GM23248 (cell line): ENCODE results near the gene OXA1L. TPM values are rescaled to one million over a fixed set of nuclear protein-coding genes. Genes with fewer than 3 reads are reported as not detected.
A peak's percentile ranks its signal among the peaks of the same experiment; 100 is the strongest.
"Not testable (repeated sequence)": the region's sequence is repeated elsewhere in the genome, so short reads cannot be mapped to it uniquely, and the experiment has no call there.

Experiments
- DNase-seq: peaks from one replicate; pipeline ENCODE4 v3.0.0-alpha.2; 2015
- H2AFZ ChIP-seq: fragments of 200-600 bp; sonication (generic); 2 replicates; pipeline ENCODE4 v1.6.1; 2016; ENCODE audit warnings: antibody characterized with exemption
- H3F3A ChIP-seq: fragments of 200-600 bp; sonication (generic); 2 replicates; pipeline ENCODE4 v1.6.1; 2016; ENCODE audit warnings: mild to moderate bottlenecking, antibody characterized with exemption, mixed run types; ENCODE audit not compliant: insufficient read depth
- H3K27ac ChIP-seq: fragments of 200-600 bp; sonication (generic); 2 replicates; pipeline ENCODE4 v1.5.1; 2016; ENCODE audit warnings: mild to moderate bottlenecking
- H3K27me3 ChIP-seq: fragments of 200-600 bp; sonication (generic); replicated peaks from 2 replicates; pipeline ENCODE4 v1.6.1; 2016; ENCODE audit warnings: mild to moderate bottlenecking; ENCODE audit not compliant: insufficient read depth
- H3K36me3 ChIP-seq: fragments of 200-600 bp; sonication (generic); 2 replicates; pipeline ENCODE4 v1.6.1; 2016; ENCODE audit warnings: low read depth, mild to moderate bottlenecking
- H3K4me1 ChIP-seq: fragments of 200-600 bp; sonication (generic); 2 replicates; pipeline ENCODE4 v1.6.1; 2016; ENCODE audit warnings: mild to moderate bottlenecking; ENCODE audit not compliant: insufficient read depth
- H3K4me2 ChIP-seq: fragments of 200-600 bp; sonication (generic); one replicate; pipeline ENCODE4 v1.6.1; 2016; ENCODE audit warnings: mild to moderate bottlenecking; ENCODE audit not compliant: unreplicated experiment
- H3K4me3 ChIP-seq: fragments of 200-600 bp; sonication (generic); 2 replicates; pipeline ENCODE4 v1.5.1; 2016; ENCODE audit warnings: mild to moderate bottlenecking
- H3K79me2 ChIP-seq: fragments of 200-600 bp; sonication (generic); 2 replicates; pipeline ENCODE4 v1.6.1; 2016; ENCODE audit warnings: mild to moderate bottlenecking; ENCODE audit not compliant: insufficient read depth
- H3K9ac ChIP-seq: fragments of 200-600 bp; sonication (generic); 2 replicates; pipeline ENCODE4 v1.6.1; 2016; ENCODE audit warnings: mild to moderate bottlenecking
- H3K9me2 ChIP-seq: fragments of 200-600 bp; sonication (generic); 2 replicates; pipeline ENCODE4 v1.6.1; 2016; ENCODE audit warnings: mixed run types, mild to moderate bottlenecking, moderate library complexity; ENCODE audit not compliant: insufficient read depth
- H3K9me3 ChIP-seq: fragments of 200-600 bp; sonication (generic); one replicate; pipeline ENCODE4 v1.6.1; 2017; ENCODE audit warnings: low read depth
- H4K20me1 ChIP-seq: fragments of 200-600 bp; sonication (generic); 2 replicates; pipeline ENCODE4 v1.6.0; 2016; ENCODE audit not compliant: insufficient read depth
- EZH2 ChIP-seq: fragments of 200-600 bp; sonication (generic); IDR thresholded peaks from 2 replicates; pipeline ENCODE4 v1.6.1; 2018; ENCODE audit warnings: antibody characterized with exemption, mild to moderate bottlenecking; ENCODE audit not compliant: insufficient read depth, poor library complexity, severe bottlenecking
- EZH2phosphoT487 ChIP-seq: fragments of 200-600 bp; sonication (generic); IDR thresholded peaks from 2 replicates; pipeline ENCODE4 v1.6.1; 2018; ENCODE audit warnings: antibody characterized with exemption, moderate library complexity, mild to moderate bottlenecking, low read depth; ENCODE audit not compliant: insufficient read depth
- WGBS, 2 experiments: methylation state at CpG; one replicate each; pipeline ENCODE4 v1.1.6; 2015 to 2017; ENCODE audit warnings: low lambda C conversion rate in 2 of 2, low coverage in 1 of 2; ENCODE audit errors: missing lambda C conversion rate in 2 of 2; 5-methylcytosine and 5-hydroxymethylcytosine counted together
- in situ Hi-C: fragments of 300-500 bp; cut with MboI; formaldehyde crosslinking; loops from 2 replicates; pipeline ENCODE4 v1.15.0; 2020
- polyA plus RNA-seq: library from polyadenylated mRNA; unstranded; fragments of >200 nt; fragmentation: Nextera tagmentation; extraction: Ambion mirVana; gene quantifications from 2 replicates; pipeline ENCODE4 v1.2.1, GENCODE V29; 2016
- total RNA-seq: library from RNA; depleted of rRNA; stranded (reverse); fragments of >200 nt; shearing (Covaris generic); gene quantifications from 2 replicates; pipeline ENCODE4 v1.2.3, GENCODE V29; 2014

The OXA1L gene
- total and polyA plus RNA-seq, 2 experiments from 2014 or later, result 48.1 to 78.6 TPM

GRCh38 chr14:22781301-22781991 is 15.0 kb downstream of the OXA1L start:
- Histone ChIP-seq H3K9me3 (no peaks in the 10 kb centered on the region), H3K9ac (no peak overlapping the region), H2AFZ (no peak overlapping the region), H3K4me1 (peaks cover 11% of the 10 kb centered on the region), H3K27me3 (no peaks in the 10 kb centered on the region), H3K27ac (no peak overlapping the region), H3K4me3 (no peak overlapping the region), H3K4me2 (no peak overlapping the region), H3K9me2 (no peaks in the 10 kb centered on the region), H4K20me1 (no peaks in the 10 kb centered on the region), H3K36me3 (no peaks in the 10 kb centered on the region), H3F3A (peaks cover 16% of the 10 kb centered on the region; the same call in 1 of the 2 replicates), H3K79me2 (no peaks in the 10 kb centered on the region)
- TF ChIP-seq EZH2phosphoT487 (no peak), EZH2 (no peak)
- peak; percentile 63 for DNase-seq
- WGBS, 2 experiments, result 0 to 6% methylated on average over 1 of the region's 1 CpG
- in situ Hi-C loops, result no loop called here

GRCh38 chr14:22786685-22787084 is 20.2 kb downstream of the OXA1L start:
- TF ChIP-seq EZH2phosphoT487 (no peak), EZH2 (no peak)

GRCh38 chr14:22791301-22791700 is 24.8 kb downstream of the OXA1L start:
- Histone ChIP-seq H3K9me2 (no peaks in the 10 kb centered on the region), H3K36me3 (no peaks in the 10 kb centered on the region), H2AFZ (no peak overlapping the region), H4K20me1 (no peaks in the 10 kb centered on the region), H3K9me3 (no peaks in the 10 kb centered on the region), H3K79me2 (no peaks in the 10 kb centered on the region), H3K27ac (no peak overlapping the region), H3K4me2 (no peak overlapping the region), H3K9ac (no peak overlapping the region), H3F3A (peaks cover 8% of the 10 kb centered on the region; the same call in 1 of the 2 replicates), H3K4me1 (no peaks in the 10 kb centered on the region), H3K27me3 (no peaks in the 10 kb centered on the region; the same call in 1 of the 2 replicates), H3K4me3 (no peak overlapping the region)
- in situ Hi-C loops, result no loop called here
- WGBS, 2 experiments, result 54% methylated on average over 3 of the region's 3 CpGs
- peak; percentile 86 for DNase-seq
- no peak for TF ChIP-seq EZH2
- TF ChIP-seq EZH2phosphoT487, result no peak

More at GRCh38 chr14:22786685-22787084, 20.2 kb downstream of the OXA1L start:
- H3K36me3 ChIP-seq, result no peaks in the 10 kb centered on the region
- no peak overlapping the region for H3K4me3 ChIP-seq
- in situ Hi-C loops, result no loop called here
- H4K20me1 ChIP-seq, result no peaks in the 10 kb centered on the region
- no peak for DNase-seq
- no peak overlapping the region for H2AFZ ChIP-seq
- H3K27me3 ChIP-seq, result no peaks in the 10 kb centered on the region
- no peak overlapping the region for H3K27ac ChIP-seq
- H3F3A ChIP-seq, result peaks cover 11% of the 10 kb centered on the region; the same call in 1 of the 2 replicates
- H3K79me2 ChIP-seq, result no peaks in the 10 kb centered on the region
- H3K9me3 ChIP-seq, result no peaks in the 10 kb centered on the region
- no peak overlapping the region for H3K4me2 ChIP-seq
- 84 to 86% methylated on average over 4 of the region's 4 CpGs for WGBS, 2 experiments
- no peaks in the 10 kb centered on the region for H3K9me2 ChIP-seq
- peaks cover 3% of the 10 kb centered on the region for H3K4me1 ChIP-seq
- no peak overlapping the region for H3K9ac ChIP-seq

GRCh38 chr14:22792158-22792557 is 25.7 kb downstream of the OXA1L start:
- Histone ChIP-seq H3F3A (peaks cover 8% of the 10 kb centered on the region; the same call in 1 of the 2 replicates), H3K9me3 (no peaks in the 10 kb centered on the region), H4K20me1 (no peaks in the 10 kb centered on the region), H3K9me2 (no peaks in the 10 kb centered on the region), H3K27me3 (no peaks in the 10 kb centered on the region; the same call in 1 of the 2 replicates), H3K36me3 (no peaks in the 10 kb centered on the region), H3K27ac (no peak overlapping the region), H3K9ac (no peak overlapping the region), H2AFZ (no peak overlapping the region), H3K4me1 (no peaks in the 10 kb centered on the region), H3K4me2 (no peak overlapping the region), H3K79me2 (no peaks in the 10 kb centered on the region), H3K4me3 (no peak overlapping the region)
- WGBS, 2 experiments, result 92 to 93% methylated on average over 2 of the region's 2 CpGs
- DNase-seq, result no peak
- no peak for TF ChIP-seq EZH2
- no peak for TF ChIP-seq EZH2phosphoT487
- in situ Hi-C loops, result no loop called here

GRCh38 chr14:22793550-22793949 is 27.1 kb downstream of the OXA1L start:
- H4K20me1 ChIP-seq, H3K27me3 ChIP-seq, in situ Hi-C loops, H3K9ac ChIP-seq, H3K79me2 ChIP-seq, H3K9me3 ChIP-seq, H3F3A ChIP-seq, H3K27ac ChIP-seq, H3K4me2 ChIP-seq, H3K36me3 ChIP-seq, H3K4me1 ChIP-seq, H3K4me3 ChIP-seq, H3K9me2 ChIP-seq, DNase-seq, H2AFZ ChIP-seq: not testable (repeated sequence)
- 67 to 71% methylated on average over 3 to 5 of the region's 5 CpGs for WGBS, 2 experiments
